DOHH2 (cell line): ENCODE data around the gene ZIC4.

Source experiments
- EZH2phosphoT487 ChIP-seq: fragments of 200-600 bp; sonication (generic); IDR thresholded peaks from 2 replicates; pipeline ENCODE4 v1.6.1; 2017; ENCODE audit warnings: borderline replicate concordance, mild to moderate bottlenecking, antibody characterized with exemption, low read length, moderate library complexity, mixed read lengths
- TF ChIP-seq, protein P1 (sequence below): fragments of 200-600 bp; sonication (generic); IDR thresholded peaks from one replicate; pipeline ENCODE4 v1.5.1; 2014; ENCODE audit warnings: antibody characterized with exemption, mild to moderate bottlenecking, low read depth, low read length; ENCODE audit not compliant: poor library complexity, severe bottlenecking

DNA sequence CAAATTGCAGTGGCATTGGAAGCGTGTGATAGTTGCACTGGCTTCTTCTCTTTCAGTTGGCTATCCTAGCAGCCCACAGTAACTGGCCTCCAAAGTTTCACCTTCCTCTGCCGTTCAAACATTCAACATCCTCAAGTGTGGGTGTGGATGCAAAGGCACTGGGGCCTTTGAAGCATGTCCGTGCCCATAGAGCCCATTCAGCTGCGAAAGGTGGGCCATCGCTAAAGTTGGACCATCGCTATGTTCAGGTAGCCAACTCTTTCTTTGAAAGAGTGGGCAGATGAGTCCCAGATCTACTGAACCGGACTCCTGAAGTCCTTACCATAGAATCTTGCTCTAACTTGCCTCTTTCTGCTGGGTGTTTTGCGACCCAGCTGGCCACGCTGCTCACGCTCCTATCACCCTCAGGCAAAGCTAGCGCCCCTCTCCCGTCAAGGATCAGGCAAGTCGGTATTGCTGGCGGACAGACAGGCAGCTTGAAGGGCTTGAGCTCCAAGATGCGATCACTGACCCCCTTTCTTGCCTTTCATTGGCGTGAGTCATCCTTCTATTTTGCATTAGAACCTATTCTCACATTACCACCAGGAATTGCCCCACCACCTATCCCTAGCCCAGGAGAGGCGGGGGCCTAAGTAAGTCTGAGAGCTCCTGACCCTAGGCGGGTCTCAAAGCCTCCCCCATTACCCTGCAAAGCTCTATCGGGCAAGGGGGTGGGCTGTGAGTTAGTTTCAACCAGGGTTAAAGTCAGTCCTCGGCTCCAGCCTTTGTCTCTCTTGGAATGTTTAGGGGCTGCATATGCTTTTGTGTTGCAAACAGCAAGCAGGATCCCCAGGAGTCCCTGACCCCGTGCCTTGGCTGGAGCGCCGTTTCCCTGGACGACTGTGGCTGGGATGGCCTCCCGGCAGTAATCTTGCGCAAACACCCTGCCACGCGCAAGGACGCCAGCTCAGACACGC lies 28.7 kb downstream of the ZIC4 start:
- TF ChIP-seq, protein P1, sequence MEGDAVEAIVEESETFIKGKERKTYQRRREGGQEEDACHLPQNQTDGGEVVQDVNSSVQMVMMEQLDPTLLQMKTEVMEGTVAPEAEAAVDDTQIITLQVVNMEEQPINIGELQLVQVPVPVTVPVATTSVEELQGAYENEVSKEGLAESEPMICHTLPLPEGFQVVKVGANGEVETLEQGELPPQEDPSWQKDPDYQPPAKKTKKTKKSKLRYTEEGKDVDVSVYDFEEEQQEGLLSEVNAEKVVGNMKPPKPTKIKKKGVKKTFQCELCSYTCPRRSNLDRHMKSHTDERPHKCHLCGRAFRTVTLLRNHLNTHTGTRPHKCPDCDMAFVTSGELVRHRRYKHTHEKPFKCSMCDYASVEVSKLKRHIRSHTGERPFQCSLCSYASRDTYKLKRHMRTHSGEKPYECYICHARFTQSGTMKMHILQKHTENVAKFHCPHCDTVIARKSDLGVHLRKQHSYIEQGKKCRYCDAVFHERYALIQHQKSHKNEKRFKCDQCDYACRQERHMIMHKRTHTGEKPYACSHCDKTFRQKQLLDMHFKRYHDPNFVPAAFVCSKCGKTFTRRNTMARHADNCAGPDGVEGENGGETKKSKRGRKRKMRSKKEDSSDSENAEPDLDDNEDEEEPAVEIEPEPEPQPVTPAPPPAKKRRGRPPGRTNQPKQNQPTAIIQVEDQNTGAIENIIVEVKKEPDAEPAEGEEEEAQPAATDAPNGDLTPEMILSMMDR: no peak
- no peak for TF ChIP-seq EZH2phosphoT487
